MCF 10A (cell line): ENCODE results near the gene BTBD6. TPM values are rescaled to one million over a fixed set of nuclear protein-coding genes. Genes with fewer than 3 reads are reported as not detected.

Experiments
- BruUV-seq: library from RNA; stranded (reverse); fragments of 400-500 nt; replicated peaks from 2 replicates; lab custom pipeline; 2021; lab: Mats Ljungman, UMichigan
- CTCF ChIA-PET: fragments of 300-600 bp; sonication (Branson Sonifier 250); formaldehyde crosslinking; extraction: SDS; loops from one replicate; lab custom pipeline; 2021; ENCODE audit warnings: antibody characterized with exemption, inconsistent platforms; lab: Yijun Ruan, JAX
- POLR2A ChIA-PET: fragments of 300-600, 350-650 bp; sonication (Branson Sonifier 250); formaldehyde crosslinking; extraction: SDS; loops from one replicate; lab custom pipeline; 2020; ENCODE audit warnings: antibody characterized with exemption, inconsistent platforms; lab: Yijun Ruan, JAX
- DNase-seq: peaks from one replicate; pipeline ENCODE4 v3.0.0-alpha.2; 2018; ENCODE audit not compliant: unreplicated experiment
- H3K27ac Mint-ChIP-seq: one replicate; pipeline ENCODE4 v1.8.0; 2022; ENCODE audit warnings: mild to moderate bottlenecking, low read depth, mixed read lengths; ENCODE audit not compliant: unreplicated experiment
- H3K27me3 Mint-ChIP-seq: one replicate; pipeline ENCODE4 v1.8.0; 2022; ENCODE audit warnings: mixed read lengths; ENCODE audit not compliant: insufficient read depth, unreplicated experiment
- H3K36me3 Mint-ChIP-seq: one replicate; pipeline ENCODE4 v1.8.0; 2022; ENCODE audit warnings: mild to moderate bottlenecking, moderate library complexity, mixed read lengths; ENCODE audit not compliant: insufficient read depth, unreplicated experiment
- H3K4me1 Mint-ChIP-seq: one replicate; pipeline ENCODE4 v1.8.0; 2022; ENCODE audit warnings: mixed read lengths; ENCODE audit not compliant: insufficient read depth, unreplicated experiment
- H3K4me3 Mint-ChIP-seq: one replicate; pipeline ENCODE4 v1.8.0; 2022; ENCODE audit warnings: mild to moderate bottlenecking, moderate library complexity, mixed read lengths; ENCODE audit not compliant: unreplicated experiment
- H3K9me3 Mint-ChIP-seq: one replicate; pipeline ENCODE4 v1.8.0; 2022; ENCODE audit warnings: mixed read lengths; ENCODE audit not compliant: unreplicated experiment
- intact Hi-C: fragments of 100-400 bp; cut with micrococcal nuclease; formaldehyde crosslinking; loops from 2 replicates; pipeline ENCODE4 v1.14.1; 2022
- total RNA-seq: library from RNA; stranded (reverse); gene quantifications from 2 replicates; pipeline ENCODE4 v1.2.3, GENCODE V29; 2022
- TF ChIP-seq, protein P1 (sequence below): fragments of 200-600 bp; IDR thresholded peaks from one replicate; pipeline ENCODE4 v1.8.0; 2022; ENCODE audit warnings: antibody characterized with exemption, mild to moderate bottlenecking; ENCODE audit not compliant: unreplicated experiment

Gene BTBD6
- total RNA-seq, 1 experiment from 2014 or later = 24.5 TPM

- H3K9me3 Mint-ChIP-seq = no peaks in the 10 kb centered on the region
- BruUV-seq = no TSS peak
- POLR2A ChIA-PET = interaction anchor here (0.6 kb wide), 1 partner anchor 115 kb away, joined by 3 read pairs; no protein-coding TSS in a partner anchor
- DNase-seq = no peak
- peaks cover 4% of the 10 kb centered on the region for H3K27me3 Mint-ChIP-seq
- CTCF ChIA-PET = no interaction called here
- intact Hi-C loops = no loop called here
- no peak overlapping the region for H3K4me3 Mint-ChIP-seq
- H3K27ac Mint-ChIP-seq = no peak overlapping the region
- peaks cover 13% of the 10 kb centered on the region for H3K36me3 Mint-ChIP-seq
- TF ChIP-seq, protein P1, sequence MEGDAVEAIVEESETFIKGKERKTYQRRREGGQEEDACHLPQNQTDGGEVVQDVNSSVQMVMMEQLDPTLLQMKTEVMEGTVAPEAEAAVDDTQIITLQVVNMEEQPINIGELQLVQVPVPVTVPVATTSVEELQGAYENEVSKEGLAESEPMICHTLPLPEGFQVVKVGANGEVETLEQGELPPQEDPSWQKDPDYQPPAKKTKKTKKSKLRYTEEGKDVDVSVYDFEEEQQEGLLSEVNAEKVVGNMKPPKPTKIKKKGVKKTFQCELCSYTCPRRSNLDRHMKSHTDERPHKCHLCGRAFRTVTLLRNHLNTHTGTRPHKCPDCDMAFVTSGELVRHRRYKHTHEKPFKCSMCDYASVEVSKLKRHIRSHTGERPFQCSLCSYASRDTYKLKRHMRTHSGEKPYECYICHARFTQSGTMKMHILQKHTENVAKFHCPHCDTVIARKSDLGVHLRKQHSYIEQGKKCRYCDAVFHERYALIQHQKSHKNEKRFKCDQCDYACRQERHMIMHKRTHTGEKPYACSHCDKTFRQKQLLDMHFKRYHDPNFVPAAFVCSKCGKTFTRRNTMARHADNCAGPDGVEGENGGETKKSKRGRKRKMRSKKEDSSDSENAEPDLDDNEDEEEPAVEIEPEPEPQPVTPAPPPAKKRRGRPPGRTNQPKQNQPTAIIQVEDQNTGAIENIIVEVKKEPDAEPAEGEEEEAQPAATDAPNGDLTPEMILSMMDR = no peak
- peaks cover 6% of the 10 kb centered on the region for H3K4me1 Mint-ChIP-seq
Observed at GRCh38 chr14:105205673-105206208, 42.6 kb upstream of the BTBD6 start.

- intact Hi-C loops = no loop called here
- no peak overlapping the region for H3K27ac Mint-ChIP-seq
Observed at GRCh38 chr14:105206873-105207272, 41.5 kb upstream of the BTBD6 start.

DNA sequence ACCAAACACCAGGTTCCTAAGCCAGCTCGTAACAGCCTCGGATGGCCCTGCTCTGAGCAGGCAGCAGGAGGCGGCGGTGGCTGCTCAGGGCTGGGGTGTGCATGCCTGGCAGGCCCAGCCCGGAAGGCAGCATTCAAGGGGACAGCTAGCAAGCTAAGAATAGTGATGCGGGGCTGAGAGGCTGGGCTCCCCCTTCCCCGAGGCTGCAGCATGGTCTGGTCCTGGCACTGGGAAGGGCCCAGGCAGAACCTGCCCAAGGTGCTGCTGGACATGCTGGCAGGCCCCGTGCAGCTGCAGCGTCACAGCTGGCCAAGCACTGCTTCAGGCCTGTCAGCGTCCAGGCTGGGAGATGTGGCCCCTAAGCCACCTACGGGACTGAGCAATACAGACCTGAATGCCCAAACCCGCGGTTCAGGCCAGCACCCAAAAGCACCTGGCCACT lies 40.9 kb upstream of the BTBD6 start:
- no peak overlapping the region for H3K4me3 Mint-ChIP-seq
- no peak overlapping the region for H3K27ac Mint-ChIP-seq
- TF ChIP-seq, protein P1 = no peak
- no peaks in the 10 kb centered on the region for H3K27me3 Mint-ChIP-seq
- H3K9me3 Mint-ChIP-seq = no peaks in the 10 kb centered on the region
- no peak for DNase-seq
- H3K36me3 Mint-ChIP-seq = peaks cover 6% of the 10 kb centered on the region
- no TSS peak for BruUV-seq
- ChIA-PET POLR2A (no interaction called here), CTCF (no interaction called here)
- intact Hi-C loops = no loop called here
- peaks cover 6% of the 10 kb centered on the region for H3K4me1 Mint-ChIP-seq

More at GRCh38 chr14:105206873-105207272, 41.5 kb upstream of the BTBD6 start:
- ChIA-PET POLR2A (interaction anchor here (0.6 kb wide), 1 partner anchor 42 kb away, joined by 3 read pairs; the partner anchor contains the start of gene BTBD6), CTCF (interaction anchor here (0.7 kb wide), 1 partner anchor 136 kb away, joined by 3 read pairs; no protein-coding TSS in a partner anchor)
- no peaks in the 10 kb centered on the region for H3K9me3 Mint-ChIP-seq
- TF ChIP-seq, protein P1 = no peak
- no peak for DNase-seq
- H3K4me3 Mint-ChIP-seq = no peak overlapping the region
- peaks cover 6% of the 10 kb centered on the region for H3K4me1 Mint-ChIP-seq
- H3K27me3 Mint-ChIP-seq = no peaks in the 10 kb centered on the region
- peaks cover 9% of the 10 kb centered on the region for H3K36me3 Mint-ChIP-seq
- no TSS peak for BruUV-seq

DNA sequence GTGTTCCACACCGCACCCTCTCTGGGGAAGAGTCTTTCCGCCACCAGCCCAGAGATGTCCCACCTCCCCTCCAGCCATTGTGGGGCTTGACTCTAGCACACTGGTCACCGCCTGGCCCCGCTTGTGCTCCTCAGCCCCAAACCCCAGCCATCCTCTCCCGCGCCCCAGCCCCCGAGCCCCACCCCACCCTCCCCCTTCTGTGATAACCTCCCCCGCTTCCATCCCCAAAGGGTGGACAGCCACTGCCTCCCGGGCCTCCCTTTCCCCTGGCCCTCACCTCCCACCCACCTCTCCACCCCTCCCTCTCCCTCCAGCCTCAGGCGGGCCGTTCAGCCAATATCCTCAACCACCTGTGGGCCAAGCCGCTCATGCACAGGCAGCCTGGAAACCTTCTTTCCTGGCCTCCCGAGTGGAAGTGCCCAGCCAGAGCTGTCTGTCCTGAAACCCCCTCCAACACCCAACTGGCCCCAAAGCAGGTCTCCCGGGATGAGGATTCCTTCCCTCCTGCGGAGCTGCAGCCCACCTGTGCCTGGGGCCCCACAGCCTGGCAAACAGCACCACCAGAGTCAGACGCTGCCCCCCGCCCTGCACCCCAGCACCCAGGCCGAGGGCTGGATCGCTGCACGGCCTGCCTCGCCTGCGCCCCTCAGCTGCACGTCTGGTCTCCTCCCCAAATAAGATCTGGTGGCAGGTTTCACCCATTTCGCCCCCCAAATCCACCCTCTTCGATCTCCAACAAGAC lies 40.2 kb upstream of the BTBD6 start:
- no TSS peak for BruUV-seq

More for the DNA sequence above, 40.2 kb upstream of the BTBD6 start:
- DNase-seq = no peak
- Mint-ChIP-seq H3K36me3 (peaks cover 6% of the 10 kb centered on the region), H3K27ac (no peak overlapping the region), H3K27me3 (no peaks in the 10 kb centered on the region), H3K9me3 (no peaks in the 10 kb centered on the region), H3K4me3 (no peak overlapping the region), H3K4me1 (peaks cover 6% of the 10 kb centered on the region)
- TF ChIP-seq, protein P1 = no peak
- ChIA-PET POLR2A (no interaction called here), CTCF (interaction anchor here (0.6 kb wide), 1 partner anchor 68 kb away, joined by 3 read pairs; no protein-coding TSS in a partner anchor)
- intact Hi-C loops = no loop called here
